HG02678 (cell line): Measurements from ENCODE around the gene FRMD3.
"Not testable (repeated sequence)": the region's sequence is repeated elsewhere in the genome, so short reads cannot be mapped to it uniquely, and the experiment has no call there.

Experiments
- ATAC-seq: cut with Tn5 transposase; IDR thresholded peaks from one replicate; pipeline ENCODE4 v1.9.1; 2021; ENCODE audit warnings: mild to moderate bottlenecking, moderate library complexity; ENCODE audit not compliant: unreplicated experiment

FRMD3 gene

GRCh38 chr9:83403527-83404238 lies 134.5 kb downstream of the FRMD3 start:
- no peak for ATAC-seq

GRCh38 chr9:83401328-83401900 lies 136.8 kb downstream of the FRMD3 start:
- ATAC-seq, result no peak

GRCh38 chr9:83396813-83397212 lies 141.4 kb downstream of the FRMD3 start:
- no peak for ATAC-seq

GRCh38 chr9:83396342-83396741 lies 141.9 kb downstream of the FRMD3 start:
- no peak for ATAC-seq

- ATAC-seq, result no peak
These were observed 146.0 kb downstream of the FRMD3 start for GRCh38 chr9:83392228-83392627.

- ATAC-seq, result no peak
These were observed 149.9 kb downstream of the FRMD3 start for GRCh38 chr9:83388346-83388745.

GRCh38 chr9:83387401-83388185 lies 150.6 kb downstream of the FRMD3 start:
- ATAC-seq, result no peak

- no peak for ATAC-seq
These were observed 152.9 kb downstream of the FRMD3 start for GRCh38 chr9:83385317-83385716.

GRCh38 chr9:83384214-83384613 lies 154.0 kb downstream of the FRMD3 start:
- ATAC-seq, result no peak

- ATAC-seq, result no peak
These were observed 155.2 kb downstream of the FRMD3 start for GRCh38 chr9:83383034-83383433.

- no peak for ATAC-seq
These were observed 155.8 kb downstream of the FRMD3 start for GRCh38 chr9:83382421-83382820.

- no peak for ATAC-seq
These were observed 159.2 kb downstream of the FRMD3 start for GRCh38 chr9:83379045-83379444.

- ATAC-seq, result no peak
These were observed 165.2 kb downstream of the FRMD3 start for GRCh38 chr9:83372957-83373356.

GRCh38 chr9:83367326-83367725 lies 170.9 kb downstream of the FRMD3 start:
- no peak for ATAC-seq

- ATAC-seq, result no peak
These were observed 175.7 kb downstream of the FRMD3 start for GRCh38 chr9:83362341-83362995.

GRCh38 chr9:83359039-83359438 lies 179.2 kb downstream of the FRMD3 start:
- no peak for ATAC-seq

GRCh38 chr9:83358493-83358892 lies 179.7 kb downstream of the FRMD3 start:
- ATAC-seq, result not testable (repeated sequence)

- ATAC-seq, result no peak
These were observed 182.5 kb downstream of the FRMD3 start for GRCh38 chr9:83355729-83356151.

GRCh38 chr9:83355024-83355444 lies 183.2 kb downstream of the FRMD3 start:
- ATAC-seq, result no peak

GRCh38 chr9:83349031-83349430 lies 189.2 kb downstream of the FRMD3 start:
- ATAC-seq, result no peak

GRCh38 chr9:83346655-83347420 lies 191.4 kb downstream of the FRMD3 start:
- no peak for ATAC-seq
